H1 (cell line): ENCODE measurements around the gene PIWIL1. TPM values are rescaled to one million over a fixed set of nuclear protein-coding genes. Genes with fewer than 3 reads are reported as not detected.

ENCODE experiments used
- CEBPB ChIP-seq: IDR thresholded peaks from 2 replicates; pipeline ENCODE4 v1.6.1; 2012; ENCODE audit warnings: low read depth, low read length
- HDAC6 ChIP-seq: IDR thresholded peaks from one replicate; pipeline ENCODE4 v1.7.1; 2012; ENCODE audit warnings: low read depth, mild to moderate bottlenecking, inconsistent platforms, low read length, moderate library complexity
- POLR2A ChIP-seq, 2 experiments: IDR thresholded peaks; 1 replicate in 1 of 2; 2 replicates in 1 of 2; pipeline ENCODE4 v1.6.1; 2011; ENCODE audit warnings: low read depth in 2 of 2, low read length in 2 of 2, mild to moderate bottlenecking in 2 of 2; ENCODE audit errors: control extremely low read depth in 1 of 2
- TCF12 ChIP-seq: IDR thresholded peaks from 2 replicates; pipeline ENCODE4 v1.6.1; 2011; ENCODE audit warnings: low read depth, mild to moderate bottlenecking, low read length
- YY1 ChIP-seq: IDR thresholded peaks from 2 replicates; pipeline ENCODE4 v1.6.1; 2011; ENCODE audit warnings: low read depth, mild to moderate bottlenecking, low read length
- ZNF274 ChIP-seq: IDR thresholded peaks from 2 replicates; pipeline ENCODE4 v1.7.0; 2012; ENCODE audit warnings: low read length, borderline replicate concordance; ENCODE audit errors: extremely low read depth
- polyA plus RNA-seq, 7 experiments: library from polyadenylated mRNA; depleted of rRNA in 3 of 7; stranded (reverse) in 5 of 7; unstranded in 2 of 7; fragments of >200 nt in 5 of 7; fragments of 200-250 nt in 2 of 7; gene quantifications; 1 replicate in 5 of 7; 2 replicates in 1 of 7; 4 replicates in 1 of 7; pipeline versions ENCODE4 v1.2.1 to v1.2.3, GENCODE V29; 2011 to 2013; ENCODE audit warnings: missing spikeins in 2 of 7, mixed read lengths in 2 of 7
- total RNA-seq: library from RNA; stranded (reverse); fragmentation: NEBNext Ultra II Directional; extraction: Animal tissue kit (Norgen Biotek cat#: 25700); gene quantifications from 2 replicates; pipeline ENCODE4 v1.2.1, GENCODE V29; 2021

The PIWIL1 gene
- total and polyA plus RNA-seq, 2 of the 8 experiments (the other 6 are each of a cell fraction or from before 2014, with no cell fraction given) = not detected

GRCh38 chr12:130420071-130420470 lies 82.4 kb downstream of the PIWIL1 start (continued):
- no peak for TF ChIP-seq HDAC6
- no peak for TF ChIP-seq CEBPB
- TF ChIP-seq POLR2A (IDR thresholded peaks at IDR 0.05; ENCODE audit: control extremely low read depth in 1 of 2, low read depth in 2 of 2, low read length in 2 of 2) = no peak
- TF ChIP-seq YY1 = no peak
- TF ChIP-seq TCF12 = no peak
- TF ChIP-seq ZNF274 = no peak
